Uterus (tissue), 2 donors: ENCODE results near the gene HOXD8.
A peak's percentile ranks its signal among the peaks of the same experiment; 100 is the strongest.

Experiments used
- POLR2A ChIP-seq, 2 donors: fragments of 450-650 bp; IDR thresholded peaks; one replicate each; pipeline ENCODE4 v1.6.1; 2016; ENCODE audit warnings: antibody characterized with exemption in 2 of 2, mild to moderate bottlenecking in 1 of 2, moderate library complexity in 1 of 2
- TF ChIP-seq, protein P1 (sequence below), 4 experiments: fragments of 200-600 bp in 2 of 4; fragments of 450-650 bp in 2 of 4; sonication (generic) in 2 of 4; IDR thresholded peaks; one replicate each; pipeline ENCODE4 v1.5.1; 2016 to 2019; ENCODE audit warnings: antibody characterized with exemption in 4 of 4, mild to moderate bottlenecking in 2 of 4, moderate library complexity in 1 of 4

DNA sequence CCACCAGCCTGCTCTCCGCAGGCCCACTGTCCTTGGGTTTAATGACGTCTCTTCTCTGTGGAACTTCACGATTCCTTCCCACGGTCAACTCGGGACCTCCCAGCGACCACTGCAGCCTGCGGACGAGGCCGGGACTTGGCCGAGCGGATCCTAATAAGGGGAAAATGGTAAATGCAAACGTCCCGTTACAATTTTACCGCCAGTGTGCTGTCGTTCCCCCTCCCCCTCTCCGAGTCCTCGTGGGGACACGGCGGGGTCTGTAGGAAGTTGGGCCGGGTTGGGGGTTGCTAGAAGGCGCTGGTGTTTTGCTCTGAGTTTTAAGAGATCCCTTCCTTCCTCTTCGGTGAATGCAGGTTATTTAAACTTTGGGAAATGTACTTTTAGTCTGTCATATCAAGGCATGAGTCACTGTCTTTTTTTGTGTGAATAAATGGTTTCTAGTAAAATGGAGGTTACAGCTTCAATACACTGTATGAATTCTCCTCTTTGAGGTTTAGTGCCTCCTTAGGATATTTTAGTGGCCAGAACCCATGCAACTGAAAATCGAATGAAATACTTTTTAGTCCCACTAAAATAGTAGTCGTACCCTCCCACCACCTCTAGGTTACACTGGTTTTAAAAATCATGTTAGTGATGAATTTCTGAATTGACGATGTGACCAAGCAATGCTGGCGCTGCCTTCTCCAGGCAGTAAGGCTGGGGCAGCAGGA, 20.2 kb upstream of the HOXD8 start:
- TF ChIP-seq, protein P1, sequence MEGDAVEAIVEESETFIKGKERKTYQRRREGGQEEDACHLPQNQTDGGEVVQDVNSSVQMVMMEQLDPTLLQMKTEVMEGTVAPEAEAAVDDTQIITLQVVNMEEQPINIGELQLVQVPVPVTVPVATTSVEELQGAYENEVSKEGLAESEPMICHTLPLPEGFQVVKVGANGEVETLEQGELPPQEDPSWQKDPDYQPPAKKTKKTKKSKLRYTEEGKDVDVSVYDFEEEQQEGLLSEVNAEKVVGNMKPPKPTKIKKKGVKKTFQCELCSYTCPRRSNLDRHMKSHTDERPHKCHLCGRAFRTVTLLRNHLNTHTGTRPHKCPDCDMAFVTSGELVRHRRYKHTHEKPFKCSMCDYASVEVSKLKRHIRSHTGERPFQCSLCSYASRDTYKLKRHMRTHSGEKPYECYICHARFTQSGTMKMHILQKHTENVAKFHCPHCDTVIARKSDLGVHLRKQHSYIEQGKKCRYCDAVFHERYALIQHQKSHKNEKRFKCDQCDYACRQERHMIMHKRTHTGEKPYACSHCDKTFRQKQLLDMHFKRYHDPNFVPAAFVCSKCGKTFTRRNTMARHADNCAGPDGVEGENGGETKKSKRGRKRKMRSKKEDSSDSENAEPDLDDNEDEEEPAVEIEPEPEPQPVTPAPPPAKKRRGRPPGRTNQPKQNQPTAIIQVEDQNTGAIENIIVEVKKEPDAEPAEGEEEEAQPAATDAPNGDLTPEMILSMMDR (IDR thresholded peaks at IDR 0.05): peak in 1 of 4 experiments; percentile 8
- no peak for TF ChIP-seq POLR2A (IDR thresholded peaks at IDR 0.05)
